ENCODE results near the gene LHPP. TPM values are rescaled to one million over a fixed set of nuclear protein-coding genes. Genes with fewer than 3 reads are reported as not detected.

Gene LHPP
- total and polyA plus RNA-seq, 2 experiments from 2014 or later = 19.1 to 40.6 TPM

- no peak overlapping the region for H3K4me3 ChIP-seq
- TF ChIP-seq CTCF (IDR thresholded peaks at IDR 0.05; ENCODE audit: low read depth, low read length) = no peak
- peak; percentile 29 to 33 for DNase-seq (ENCODE audit: low read depth in 1 of 2, low spot score in 1 of 2)
- no peaks in the 10 kb centered on the region for H3K27me3 ChIP-seq
- no peaks in the 10 kb centered on the region for H3K36me3 ChIP-seq
- peaks cover 5% of the 10 kb centered on the region for H3K4me1 ChIP-seq (ENCODE audit: low read depth)
- H3K9me3 ChIP-seq (ENCODE audit: low read depth) = no peaks in the 10 kb centered on the region
- H3K27ac ChIP-seq = no peak overlapping the region
Observed at GRCh38 chr10:124524991-124525653, 63.5 kb downstream of the LHPP start.

GRCh38 chr10:124525751-124526600 is 64.4 kb downstream of the LHPP start:
- TF ChIP-seq CTCF (IDR thresholded peaks at IDR 0.05; ENCODE audit: low read depth, low read length) = no peak
- Histone ChIP-seq H3K36me3 (no peaks in the 10 kb centered on the region), H3K27me3 (no peaks in the 10 kb centered on the region), H3K27ac (no peak overlapping the region), H3K4me3 (no peak overlapping the region), H3K9me3 (ENCODE audit: low read depth) (no peaks in the 10 kb centered on the region), H3K4me1 (ENCODE audit: low read depth) (peaks cover 5% of the 10 kb centered on the region)
- no peak for DNase-seq (ENCODE audit: low read depth in 1 of 2, low spot score in 1 of 2)

GRCh38 chr10:124526621-124527267 is 65.1 kb downstream of the LHPP start:
- Histone ChIP-seq H3K27ac (no peak overlapping the region), H3K36me3 (no peaks in the 10 kb centered on the region), H3K4me3 (no peak overlapping the region), H3K27me3 (no peaks in the 10 kb centered on the region), H3K4me1 (ENCODE audit: low read depth) (peaks cover 5% of the 10 kb centered on the region), H3K9me3 (ENCODE audit: low read depth) (no peaks in the 10 kb centered on the region)
- no peak for TF ChIP-seq CTCF (IDR thresholded peaks at IDR 0.05; ENCODE audit: low read depth, low read length)
- no peak for DNase-seq (ENCODE audit: low read depth in 1 of 2, low spot score in 1 of 2)

- Histone ChIP-seq H3K4me3 (no peak overlapping the region), H3K27ac (no peak overlapping the region), H3K27me3 (no peaks in the 10 kb centered on the region), H3K9me3 (ENCODE audit: low read depth) (no peaks in the 10 kb centered on the region), H3K4me1 (ENCODE audit: low read depth) (peaks cover 5% of the 10 kb centered on the region), H3K36me3 (no peaks in the 10 kb centered on the region)
- no peak for TF ChIP-seq CTCF (IDR thresholded peaks at IDR 0.05; ENCODE audit: low read depth, low read length)
- DNase-seq (ENCODE audit: low read depth in 1 of 2, low spot score in 1 of 2) = no peak
Observed at GRCh38 chr10:124527874-124528395, 66.3 kb downstream of the LHPP start.

- H3K27ac ChIP-seq = no peak overlapping the region
- H3K4me3 ChIP-seq = no peak overlapping the region
- peaks cover 5% of the 10 kb centered on the region for H3K4me1 ChIP-seq (ENCODE audit: low read depth)
- no peaks in the 10 kb centered on the region for H3K9me3 ChIP-seq (ENCODE audit: low read depth)
- H3K27me3 ChIP-seq = no peaks in the 10 kb centered on the region
- no peaks in the 10 kb centered on the region for H3K36me3 ChIP-seq
- no peak for DNase-seq (ENCODE audit: low read depth in 1 of 2, low spot score in 1 of 2)
- TF ChIP-seq CTCF (IDR thresholded peaks at IDR 0.05; ENCODE audit: low read depth, low read length) = no peak
Observed at GRCh38 chr10:124529661-124530214, 68.1 kb downstream of the LHPP start.
